Fibroblast of skin of right quadriceps (primary cell): ENCODE data around the gene NGB.

Experiments used
- DNase-seq: peaks from one replicate; pipeline ENCODE4 v3.0.0-alpha.2; 2013

The NGB gene

GRCh38 chr14:77225892-77226557, 45.0 kb downstream of the NGB start:
- no peak for DNase-seq

- no peak for DNase-seq
Measured at GRCh38 chr14:77225254-77225653, 45.8 kb downstream of the NGB start.

- DNase-seq: no peak
Measured at GRCh38 chr14:77224212-77224611, 46.8 kb downstream of the NGB start.

GRCh38 chr14:77222546-77223225, 48.3 kb downstream of the NGB start:
- no peak for DNase-seq

- DNase-seq: no peak
Measured at GRCh38 chr14:77221241-77221871, 49.6 kb downstream of the NGB start.

GRCh38 chr14:77220246-77221017, 50.6 kb downstream of the NGB start:
- no peak for DNase-seq

- DNase-seq: no peak
Measured at GRCh38 chr14:77219591-77219990, 51.4 kb downstream of the NGB start.

- DNase-seq: no peak
Measured at GRCh38 chr14:77217551-77217950, 53.5 kb downstream of the NGB start.
